Type B pancreatic cell (in vitro differentiated cells): ENCODE results near the gene PAGR1. TPM values are rescaled to one million over a fixed set of nuclear protein-coding genes. Genes with fewer than 3 reads are reported as not detected.

Experiments used
- DNase-seq: peaks from one replicate; pipeline ENCODE4 v3.0.0; 2021; ENCODE audit warnings: mixed read lengths; ENCODE audit not compliant: unreplicated experiment; ENCODE audit errors: extremely low spot score
- H3K27ac Mint-ChIP-seq: 2 replicates; pipeline ENCODE4 v1.8.0; 2021; ENCODE audit warnings: mild to moderate bottlenecking, mixed read lengths
- H3K27me3 Mint-ChIP-seq: 2 replicates; pipeline ENCODE4 v1.8.0; 2021; ENCODE audit warnings: mixed read lengths
- H3K36me3 Mint-ChIP-seq: 2 replicates; pipeline ENCODE4 v1.8.0; 2021; ENCODE audit warnings: mixed read lengths
- H3K4me1 Mint-ChIP-seq: one replicate; pipeline ENCODE4 v1.8.0; 2021; ENCODE audit warnings: mixed read lengths; ENCODE audit not compliant: unreplicated experiment
- H3K4me3 Mint-ChIP-seq: 2 replicates; pipeline ENCODE4 v1.8.0; 2021; ENCODE audit warnings: mild to moderate bottlenecking, mixed read lengths
- H3K9me3 Mint-ChIP-seq: 2 replicates; pipeline ENCODE4 v1.8.0; 2021; ENCODE audit warnings: mixed read lengths
- total RNA-seq: library from RNA; stranded (reverse); gene quantifications from 2 replicates; pipeline ENCODE4 v1.2.1, GENCODE V29; 2021; ENCODE audit warnings: low replicate concordance
- TF ChIP-seq, protein P1 (sequence below): fragments of 200-600 bp; sonication (generic); conservative IDR thresholded peaks from 2 replicates; pipeline ENCODE4 v1.5.0; 2021; ENCODE audit warnings: antibody characterized with exemption, mild to moderate bottlenecking

Gene PAGR1
- total RNA-seq, 1 donor from 2014 or later = 33.5 TPM

DNA sequence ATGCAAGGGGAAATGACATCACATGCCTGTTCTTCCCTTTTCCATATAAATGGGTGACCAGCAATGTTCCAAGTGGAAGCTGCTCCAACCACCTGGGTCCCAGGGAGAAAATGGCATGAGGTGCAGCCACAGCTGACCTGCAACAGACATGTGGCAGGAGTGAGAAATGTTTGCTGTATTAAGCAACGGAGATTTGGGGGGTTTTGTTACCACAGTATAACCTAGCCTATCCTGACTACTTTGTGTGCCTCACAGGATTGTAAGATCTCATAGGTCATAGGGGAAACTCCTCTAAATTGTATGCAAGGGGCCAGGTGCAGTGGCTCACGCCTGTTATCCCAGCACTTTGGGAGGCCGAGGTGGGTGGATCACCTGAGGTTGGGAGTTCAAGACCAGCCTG lies 35.0 kb downstream of the PAGR1 start:
- H3K27me3 Mint-ChIP-seq = no peaks in the 10 kb centered on the region
- TF ChIP-seq, protein P1, sequence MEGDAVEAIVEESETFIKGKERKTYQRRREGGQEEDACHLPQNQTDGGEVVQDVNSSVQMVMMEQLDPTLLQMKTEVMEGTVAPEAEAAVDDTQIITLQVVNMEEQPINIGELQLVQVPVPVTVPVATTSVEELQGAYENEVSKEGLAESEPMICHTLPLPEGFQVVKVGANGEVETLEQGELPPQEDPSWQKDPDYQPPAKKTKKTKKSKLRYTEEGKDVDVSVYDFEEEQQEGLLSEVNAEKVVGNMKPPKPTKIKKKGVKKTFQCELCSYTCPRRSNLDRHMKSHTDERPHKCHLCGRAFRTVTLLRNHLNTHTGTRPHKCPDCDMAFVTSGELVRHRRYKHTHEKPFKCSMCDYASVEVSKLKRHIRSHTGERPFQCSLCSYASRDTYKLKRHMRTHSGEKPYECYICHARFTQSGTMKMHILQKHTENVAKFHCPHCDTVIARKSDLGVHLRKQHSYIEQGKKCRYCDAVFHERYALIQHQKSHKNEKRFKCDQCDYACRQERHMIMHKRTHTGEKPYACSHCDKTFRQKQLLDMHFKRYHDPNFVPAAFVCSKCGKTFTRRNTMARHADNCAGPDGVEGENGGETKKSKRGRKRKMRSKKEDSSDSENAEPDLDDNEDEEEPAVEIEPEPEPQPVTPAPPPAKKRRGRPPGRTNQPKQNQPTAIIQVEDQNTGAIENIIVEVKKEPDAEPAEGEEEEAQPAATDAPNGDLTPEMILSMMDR = no peak
- no peak overlapping the region for H3K27ac Mint-ChIP-seq
- no peak for DNase-seq
- H3K9me3 Mint-ChIP-seq = no peaks in the 10 kb centered on the region
- H3K36me3 Mint-ChIP-seq = no peaks in the 10 kb centered on the region
- H3K4me3 Mint-ChIP-seq = no peak overlapping the region
- peaks cover 11% of the 10 kb centered on the region for H3K4me1 Mint-ChIP-seq

DNA sequence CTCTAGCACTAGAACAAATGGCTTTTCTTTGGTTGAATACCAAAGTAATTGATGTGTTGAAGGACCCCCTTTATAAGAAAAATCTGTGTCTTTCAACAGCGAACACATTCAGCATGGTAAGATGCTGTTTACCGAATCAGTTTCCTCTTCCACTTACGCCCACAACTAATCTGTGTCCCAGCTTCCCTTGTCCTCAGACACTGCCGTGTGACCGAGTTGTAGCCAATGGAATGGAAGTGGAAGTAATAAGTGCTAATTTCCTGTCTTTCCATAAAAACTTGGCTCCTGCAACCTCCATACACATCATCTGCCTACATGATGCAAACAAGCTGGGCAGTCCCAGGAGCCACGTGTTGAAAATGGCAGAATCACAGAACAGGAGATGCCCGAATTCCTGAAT lies 36.7 kb downstream of the PAGR1 start:
- H3K4me3 Mint-ChIP-seq = no peak overlapping the region
- DNase-seq = no peak
- H3K36me3 Mint-ChIP-seq = no peaks in the 10 kb centered on the region
- TF ChIP-seq, protein P1 = no peak
- peaks cover 11% of the 10 kb centered on the region for H3K4me1 Mint-ChIP-seq
- no peaks in the 10 kb centered on the region for H3K9me3 Mint-ChIP-seq
- no peak overlapping the region for H3K27ac Mint-ChIP-seq
- H3K27me3 Mint-ChIP-seq = no peaks in the 10 kb centered on the region

DNA sequence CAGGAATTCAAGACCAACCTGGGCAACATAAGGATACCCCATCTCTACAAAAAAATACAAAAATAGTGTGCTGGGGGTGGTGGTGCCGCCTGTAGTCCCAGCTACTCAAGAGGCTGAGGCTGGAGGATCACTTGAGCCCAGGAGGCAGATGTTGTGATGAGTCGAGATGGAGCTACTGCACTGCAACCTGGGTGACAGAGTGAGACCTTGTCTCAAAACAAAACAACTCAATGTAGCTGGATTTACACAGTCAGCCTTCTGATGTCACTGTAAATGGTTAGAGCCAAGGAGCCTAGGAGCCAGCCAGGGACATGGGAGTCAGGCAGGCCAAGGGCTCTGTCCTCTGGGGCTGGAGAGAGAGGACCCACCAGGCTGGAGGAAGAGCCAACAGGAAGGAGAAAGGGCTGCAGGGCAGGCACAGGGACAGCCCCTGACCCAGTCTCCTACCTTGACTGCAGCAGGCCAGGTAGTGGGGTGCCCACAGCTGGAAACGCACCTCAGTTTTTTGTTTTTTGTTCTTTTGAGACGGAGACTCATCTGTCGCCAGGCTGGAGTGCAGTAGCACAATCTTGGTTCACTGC lies 38.7 kb downstream of the PAGR1 start:
- Mint-ChIP-seq H3K36me3 (peaks cover 4% of the 10 kb centered on the region), H3K27ac (no peak overlapping the region), H3K4me3 (no peak overlapping the region), H3K9me3 (no peaks in the 10 kb centered on the region), H3K27me3 (no peaks in the 10 kb centered on the region), H3K4me1 (peaks cover 6% of the 10 kb centered on the region)
- TF ChIP-seq, protein P1 = no peak
- no peak for DNase-seq

DNA sequence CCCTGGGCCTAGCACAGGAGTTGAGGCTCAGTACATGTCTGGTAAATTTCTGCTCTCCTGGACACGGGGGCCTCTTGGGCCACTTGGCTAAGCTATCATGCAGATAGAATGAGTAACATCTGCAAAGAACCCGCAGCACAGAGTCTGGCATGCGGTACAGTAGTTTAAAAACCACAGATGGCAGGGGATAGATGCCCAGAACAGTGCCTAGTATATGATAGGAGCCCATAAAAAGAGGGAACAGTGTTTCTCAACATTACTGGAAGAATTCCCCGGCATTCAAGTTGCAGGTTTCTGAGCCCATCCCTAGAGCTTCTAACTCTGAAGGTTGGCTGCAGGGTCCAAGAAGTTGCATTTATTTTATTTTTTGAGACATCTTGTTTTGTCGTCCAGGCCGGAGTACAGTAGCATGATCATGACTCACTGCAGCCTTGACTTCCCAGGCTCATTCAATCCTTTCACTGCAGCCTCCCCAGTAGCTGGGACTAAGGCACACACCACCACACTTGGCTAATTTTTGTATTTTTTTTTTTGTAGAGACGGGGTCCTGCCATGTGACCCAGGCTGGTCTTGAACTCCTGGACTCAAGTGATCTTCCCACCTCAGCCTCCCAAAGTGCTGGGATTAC lies 41.3 kb downstream of the PAGR1 start:
- no peaks in the 10 kb centered on the region for H3K9me3 Mint-ChIP-seq
- no peak overlapping the region for H3K27ac Mint-ChIP-seq
- H3K4me1 Mint-ChIP-seq = peaks cover 8% of the 10 kb centered on the region
- TF ChIP-seq, protein P1 = no peak
- H3K27me3 Mint-ChIP-seq = no peaks in the 10 kb centered on the region
- peaks cover 8% of the 10 kb centered on the region for H3K36me3 Mint-ChIP-seq
- no peak for DNase-seq
- H3K4me3 Mint-ChIP-seq = no peak overlapping the region

DNA sequence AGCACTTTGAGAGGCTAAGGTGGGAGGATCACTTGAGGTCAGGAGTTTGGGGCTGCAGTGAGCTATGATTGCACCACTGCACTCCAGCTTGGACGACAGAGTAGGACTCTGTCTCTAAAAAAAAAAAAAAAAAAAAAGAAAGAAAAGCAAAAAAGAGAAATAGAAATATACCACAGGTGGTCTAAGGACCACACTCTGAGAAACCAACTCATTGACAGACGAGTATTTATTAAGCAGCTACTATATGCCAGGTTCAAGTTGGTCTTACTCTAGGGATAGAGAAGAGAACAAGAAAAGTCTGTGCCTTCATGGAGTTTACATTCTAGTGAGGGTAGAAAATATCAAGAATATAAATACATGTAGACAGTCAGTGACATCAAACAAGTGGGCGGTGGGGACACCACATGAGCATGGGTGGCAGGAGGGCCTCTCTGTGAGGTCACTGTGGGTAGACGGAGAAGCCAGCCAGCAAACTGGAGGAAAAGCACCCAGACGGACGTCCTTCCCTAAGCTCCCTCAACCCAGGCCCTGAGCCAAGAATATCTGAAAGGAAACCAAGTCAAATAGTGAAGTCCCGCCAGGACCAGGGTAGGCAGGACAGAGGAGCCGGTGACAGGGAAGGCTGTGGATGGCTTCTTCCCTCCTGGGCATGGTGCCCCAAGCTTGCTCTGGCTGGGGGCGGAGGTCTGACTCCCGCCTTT lies 42.3 kb downstream of the PAGR1 start:
- Mint-ChIP-seq H3K9me3 (no peaks in the 10 kb centered on the region), H3K36me3 (peaks cover 8% of the 10 kb centered on the region), H3K27me3 (no peaks in the 10 kb centered on the region), H3K4me3 (peak overlapping the region; percentile 65), H3K27ac (no peak overlapping the region), H3K4me1 (peaks cover 11% of the 10 kb centered on the region)
- TF ChIP-seq, protein P1 = no peak
- DNase-seq = no peak
